Fibroblast of skin of back (primary cell): ENCODE data around the gene CD200R1L. TPM values are rescaled to one million over a fixed set of nuclear protein-coding genes. Genes with fewer than 3 reads are reported as not detected.
"Not testable (repeated sequence)": the region's sequence is repeated elsewhere in the genome, so short reads cannot be mapped to it uniquely, and the experiment has no call there.

ENCODE experiments used
- DNase-seq: peaks from one replicate; pipeline ENCODE4 v3.0.0-alpha.2; 2013
- polyA plus RNA-seq, 2 experiments: library from polyadenylated mRNA; unstranded; fragments of 120-200 nt; gene quantifications; one replicate each; pipeline ENCODE4 v1.2.1, GENCODE V29; 2013; ENCODE audit not compliant: insufficient read length in 2 of 2

The CD200R1L gene
- not detected for polyA plus RNA-seq (2013, experiment 1 of 2; ENCODE audit: insufficient read length)
- polyA plus RNA-seq (2013, experiment 2 of 2; ENCODE audit: insufficient read length) = not detected

- no peak for DNase-seq
Measured at GRCh38 chr3:112846764-112847163, at the start of gene CD200R1L. Gene CD200R1L, minus strand, starts transcription at chr3:112846864. Its CDS starts 17,497 bp downstream, at chr3:112829367.

GRCh38 chr3:112894258-112894657, 47.6 kb upstream of the CD200R1L start:
- DNase-seq = peak; percentile 37

GRCh38 chr3:112889357-112889756, 42.7 kb upstream of the CD200R1L start:
- peak; percentile 13 for DNase-seq

- DNase-seq = peak; percentile 60
Measured at GRCh38 chr3:112888381-112889085, 41.9 kb upstream of the CD200R1L start.

- DNase-seq = no peak
Measured at GRCh38 chr3:112884678-112885290, 38.1 kb upstream of the CD200R1L start.

GRCh38 chr3:112881891-112882290, 35.2 kb upstream of the CD200R1L start:
- no peak for DNase-seq

GRCh38 chr3:112875561-112875960, 28.9 kb upstream of the CD200R1L start:
- no peak for DNase-seq

- no peak for DNase-seq
Measured at GRCh38 chr3:112874725-112875124, 28.1 kb upstream of the CD200R1L start.

- DNase-seq = no peak
Measured at GRCh38 chr3:112873632-112874031, 27.0 kb upstream of the CD200R1L start.

- DNase-seq = no peak
Measured at GRCh38 chr3:112871735-112872134, 25.1 kb upstream of the CD200R1L start.

- no peak for DNase-seq
Measured at GRCh38 chr3:112865757-112866156, 19.1 kb upstream of the CD200R1L start.

GRCh38 chr3:112860898-112861297, 14.2 kb upstream of the CD200R1L start:
- no peak for DNase-seq

- peak; percentile 9 for DNase-seq
Measured at GRCh38 chr3:112858410-112859069, 11.9 kb upstream of the CD200R1L start.

GRCh38 chr3:112857526-112857925, 10.9 kb upstream of the CD200R1L start:
- DNase-seq = no peak

GRCh38 chr3:112856537-112856936, 9.9 kb upstream of the CD200R1L start:
- DNase-seq = no peak

GRCh38 chr3:112855883-112856282, 9.2 kb upstream of the CD200R1L start:
- DNase-seq = no peak

- DNase-seq = not testable (repeated sequence)
Measured at GRCh38 chr3:112855074-112855473, 8.4 kb upstream of the CD200R1L start.

- DNase-seq = no peak
Measured at GRCh38 chr3:112848196-112848595, 1.5 kb upstream of the CD200R1L start.

GRCh38 chr3:112847692-112848091, 1.0 kb upstream of the CD200R1L start:
- no peak for DNase-seq

GRCh38 chr3:112845772-112846171, 892 bp downstream of the CD200R1L start:
- DNase-seq = no peak

- DNase-seq = no peak
Measured at GRCh38 chr3:112829046-112829445, 17.6 kb downstream of the CD200R1L start.

GRCh38 chr3:112822064-112823055, 24.3 kb downstream of the CD200R1L start:
- no peak for DNase-seq
